ENCODE data around the gene DEPDC7. TPM values are rescaled to one million over a fixed set of nuclear protein-coding genes. Genes with fewer than 3 reads are reported as not detected.

Gene DEPDC7
- total and polyA plus RNA-seq, 2 experiments from 2014 or later = 12.5 to 21.3 TPM

GRCh38 chr11:33052231-33052630, 36.6 kb downstream of the DEPDC7 start:
- Histone ChIP-seq H3K4me3 (no peak overlapping the region), H3K79me2 (peaks cover 11% of the 10 kb centered on the region), H3K4me2 (no peak overlapping the region), H3K36me3 (replicated peaks; ENCODE audit: insufficient read depth, low read depth) (no peaks in the 10 kb centered on the region), H3K4me1 (ENCODE audit: insufficient read depth) (peaks cover 5% of the 10 kb centered on the region), H2AFZ (no peak overlapping the region), H4K20me1 (ENCODE audit: insufficient read depth, poor library complexity, severe bottlenecking) (no peaks in the 10 kb centered on the region), H3K27ac (no peak overlapping the region), H3K9me2 (replicated peaks; ENCODE audit: insufficient read depth) (no peaks in the 10 kb centered on the region), H3K9me3 (ENCODE audit: low read depth) (no peaks in the 10 kb centered on the region), H3K27me3 (no peaks in the 10 kb centered on the region)
- TF ChIP-seq CTCF (IDR thresholded peaks at IDR 0.05; ENCODE audit: poor library complexity) (no peak), EZH2 (IDR thresholded peaks at IDR 0.05; ENCODE audit: borderline replicate concordance) (no peak), EZH2phosphoT487 (IDR thresholded peaks at IDR 0.05; ENCODE audit: low read depth, severe bottlenecking, unreplicated experiment) (no peak)
- no peak for DNase-seq (ENCODE audit: low spot score)
- 90% methylated on average over 2 of the region's 2 CpGs for WGBS (ENCODE audit: low lambda C conversion rate, missing lambda C conversion rate)

DNA sequence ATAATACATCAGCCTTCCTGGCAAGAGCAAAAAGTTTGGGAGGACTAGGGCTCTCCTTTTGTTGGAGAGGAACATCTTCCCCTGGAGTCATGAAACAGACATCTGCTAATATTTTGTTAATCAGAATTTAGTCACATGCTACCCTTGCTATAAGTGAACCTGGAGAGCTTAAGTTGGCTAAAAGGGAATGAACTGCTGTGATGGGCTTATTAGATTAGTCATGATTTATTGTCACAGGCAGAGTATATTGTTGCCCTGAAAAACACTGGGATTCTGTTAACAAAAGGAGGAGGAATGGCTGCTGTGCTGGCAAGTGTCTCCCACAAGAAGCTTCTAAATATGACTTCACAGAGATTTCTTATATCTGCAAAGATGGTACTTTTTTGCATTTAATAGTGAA, 39.7 kb downstream of the DEPDC7 start:
- no peak for DNase-seq (ENCODE audit: low spot score)
- H3K27ac ChIP-seq = no peak overlapping the region
- no peak for TF ChIP-seq EZH2 (IDR thresholded peaks at IDR 0.05; ENCODE audit: borderline replicate concordance)
- TF ChIP-seq EZH2phosphoT487 (IDR thresholded peaks at IDR 0.05; ENCODE audit: low read depth, severe bottlenecking, unreplicated experiment) = no peak
- TF ChIP-seq CTCF (IDR thresholded peaks at IDR 0.05; ENCODE audit: poor library complexity) = no peak
- no peaks in the 10 kb centered on the region for H3K9me3 ChIP-seq (ENCODE audit: low read depth)
- no peak overlapping the region for H3K4me3 ChIP-seq
- no peaks in the 10 kb centered on the region for H4K20me1 ChIP-seq (ENCODE audit: insufficient read depth, poor library complexity, severe bottlenecking)
- H3K4me1 ChIP-seq (ENCODE audit: insufficient read depth) = no peaks in the 10 kb centered on the region
- no peak overlapping the region for H2AFZ ChIP-seq
- no peak overlapping the region for H3K4me2 ChIP-seq
- no peaks in the 10 kb centered on the region for H3K9me2 ChIP-seq (replicated peaks; ENCODE audit: insufficient read depth)
- no peaks in the 10 kb centered on the region for H3K36me3 ChIP-seq (replicated peaks; ENCODE audit: insufficient read depth, low read depth)
- no peaks in the 10 kb centered on the region for H3K27me3 ChIP-seq
- H3K79me2 ChIP-seq = peaks cover 11% of the 10 kb centered on the region

DNA sequence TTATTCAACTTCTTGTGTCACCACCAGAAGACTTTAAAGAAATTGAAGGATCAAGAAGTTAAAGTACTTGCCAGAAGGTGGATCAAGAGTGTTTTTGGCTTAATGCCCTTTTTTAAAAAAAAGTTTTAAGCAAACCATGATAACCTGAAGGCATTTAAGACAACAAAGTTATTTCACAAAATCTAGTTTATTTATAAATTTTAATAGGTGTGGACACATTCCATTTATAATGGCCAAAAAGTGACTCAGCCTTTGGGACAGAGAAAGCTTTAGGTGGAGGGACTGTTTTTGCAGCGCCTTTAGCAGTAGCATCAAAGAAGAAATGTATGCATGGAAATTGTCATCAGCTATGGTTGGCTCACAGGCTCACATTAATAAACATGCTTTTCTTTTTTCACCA, 41.6 kb downstream of the DEPDC7 start:
- no peak overlapping the region for H3K4me3 ChIP-seq
- no peaks in the 10 kb centered on the region for H3K36me3 ChIP-seq (replicated peaks; ENCODE audit: insufficient read depth, low read depth)
- no peaks in the 10 kb centered on the region for H3K27me3 ChIP-seq
- 91% methylated on average over 1 of the region's 1 CpG for WGBS (ENCODE audit: low lambda C conversion rate, missing lambda C conversion rate)
- H3K4me2 ChIP-seq = no peak overlapping the region
- H3K9me3 ChIP-seq (ENCODE audit: low read depth) = no peaks in the 10 kb centered on the region
- peaks cover 7% of the 10 kb centered on the region for H3K4me1 ChIP-seq (ENCODE audit: insufficient read depth)
- H4K20me1 ChIP-seq (ENCODE audit: insufficient read depth, poor library complexity, severe bottlenecking) = no peaks in the 10 kb centered on the region
- TF ChIP-seq CTCF (IDR thresholded peaks at IDR 0.05; ENCODE audit: poor library complexity) = no peak
- no peak for TF ChIP-seq EZH2phosphoT487 (IDR thresholded peaks at IDR 0.05; ENCODE audit: low read depth, severe bottlenecking, unreplicated experiment)
- no peak for TF ChIP-seq EZH2 (IDR thresholded peaks at IDR 0.05; ENCODE audit: borderline replicate concordance)
- H2AFZ ChIP-seq = no peak overlapping the region
- DNase-seq (ENCODE audit: low spot score) = no peak
- no peak overlapping the region for H3K27ac ChIP-seq
- no peaks in the 10 kb centered on the region for H3K9me2 ChIP-seq (replicated peaks; ENCODE audit: insufficient read depth)
- peaks cover 11% of the 10 kb centered on the region for H3K79me2 ChIP-seq
